ENCODE results near the gene ZPLD1. TPM values are rescaled to one million over a fixed set of nuclear protein-coding genes. Genes with fewer than 3 reads are reported as not detected.

Gene ZPLD1
- total and polyA plus RNA-seq, 2 donors: 0.16 TPM; not detected in 1

- no peaks in the 10 kb centered on the region for H3K4me1 ChIP-seq (ENCODE audit: insufficient read depth)
- H3K4me3 ChIP-seq (ENCODE audit: low read depth, low read length): no peak overlapping the region
- no peak overlapping the region for H3K27ac ChIP-seq (ENCODE audit: low read depth)
- H3K36me3 ChIP-seq (ENCODE audit: insufficient read depth): no peaks in the 10 kb centered on the region
- 65% methylated on average over 1 of the region's 1 CpG for WGBS
- no peak for DNase-seq (ENCODE audit: extremely low spot score)
Measured at GRCh38 chr3:102514241-102514640, 79.4 kb downstream of the ZPLD1 start.

GRCh38 chr3:102521246-102521645 lies 86.4 kb downstream of the ZPLD1 start:
- DNase-seq (ENCODE audit: extremely low spot score): no peak
- Histone ChIP-seq H3K36me3 (ENCODE audit: insufficient read depth) (no peaks in the 10 kb centered on the region), H3K4me3 (ENCODE audit: low read depth, low read length) (no peak overlapping the region), H3K27ac (ENCODE audit: low read depth) (no peak overlapping the region), H3K4me1 (ENCODE audit: insufficient read depth) (no peaks in the 10 kb centered on the region)
- WGBS: 47% methylated on average over 4 of the region's 4 CpGs

GRCh38 chr3:102525624-102526023 lies 90.8 kb downstream of the ZPLD1 start:
- H3K27ac ChIP-seq (ENCODE audit: low read depth): no peak overlapping the region
- H3K36me3 ChIP-seq (ENCODE audit: insufficient read depth): no peaks in the 10 kb centered on the region
- DNase-seq (ENCODE audit: extremely low spot score): no peak
- no peak overlapping the region for H3K4me3 ChIP-seq (ENCODE audit: low read depth, low read length)
- no peaks in the 10 kb centered on the region for H3K4me1 ChIP-seq (ENCODE audit: insufficient read depth)

- Histone ChIP-seq H3K36me3 (ENCODE audit: insufficient read depth) (no peaks in the 10 kb centered on the region), H3K4me1 (ENCODE audit: insufficient read depth) (no peaks in the 10 kb centered on the region), H3K27ac (ENCODE audit: low read depth) (no peak overlapping the region), H3K4me3 (ENCODE audit: low read depth, low read length) (no peak overlapping the region)
- 84% methylated on average over 3 of the region's 3 CpGs for WGBS
- no peak for DNase-seq (ENCODE audit: extremely low spot score)
Measured at GRCh38 chr3:102526865-102527264, 92.0 kb downstream of the ZPLD1 start.

GRCh38 chr3:102528727-102529126 lies 93.9 kb downstream of the ZPLD1 start:
- H3K36me3 ChIP-seq (ENCODE audit: insufficient read depth): no peaks in the 10 kb centered on the region
- H3K4me3 ChIP-seq (ENCODE audit: low read depth, low read length): no peak overlapping the region
- DNase-seq (ENCODE audit: extremely low spot score): no peak
- H3K27ac ChIP-seq (ENCODE audit: low read depth): no peak overlapping the region
- H3K4me1 ChIP-seq (ENCODE audit: insufficient read depth): no peaks in the 10 kb centered on the region
